HG03025 (cell line): ENCODE results near the gene THSD4.

ENCODE experiments used
- ATAC-seq: cut with Tn5 transposase; IDR thresholded peaks from one replicate; pipeline ENCODE4 v1.9.1; 2021; ENCODE audit warnings: mild to moderate bottlenecking, moderate library complexity; ENCODE audit not compliant: unreplicated experiment, low FRiP score

The THSD4 gene

DNA sequence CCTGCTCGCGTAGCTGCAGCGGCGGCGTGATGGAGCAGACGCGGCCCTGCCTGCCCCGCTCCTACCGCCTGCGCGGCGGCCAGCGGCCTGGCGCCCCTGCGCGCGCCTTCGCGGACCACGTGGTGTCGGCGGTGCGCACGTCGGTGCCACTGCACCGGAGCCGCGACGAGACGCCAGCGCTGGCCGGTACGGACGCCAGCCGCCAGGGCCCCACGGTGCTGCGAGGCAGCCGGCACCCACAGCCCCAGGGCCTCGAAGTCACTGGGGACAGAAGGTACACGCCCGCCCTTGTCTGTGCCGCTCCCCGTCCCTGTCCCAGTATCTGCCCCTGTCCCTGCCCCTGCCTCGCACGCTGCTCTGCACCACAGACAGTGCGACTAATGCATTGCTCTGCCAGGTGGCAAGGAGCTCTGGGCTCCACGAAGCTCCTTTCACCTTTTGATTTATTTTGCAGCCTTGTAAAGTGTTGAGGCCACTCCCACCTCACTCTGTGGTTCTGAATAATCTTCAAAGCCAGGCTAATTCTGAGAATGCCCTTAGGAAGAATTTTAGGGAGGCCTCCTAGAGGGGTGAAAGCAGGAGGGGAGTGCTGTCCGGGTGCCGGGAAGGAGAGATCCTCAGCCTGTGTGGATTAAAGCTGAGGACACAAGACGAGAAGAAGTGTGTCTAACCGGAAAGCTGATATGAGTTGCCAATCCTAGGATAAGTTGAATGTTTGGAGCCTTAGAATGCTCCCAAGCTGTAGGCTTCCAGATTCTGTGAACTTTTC is 100.0 kb downstream of the THSD4 start:
- no peak for ATAC-seq

DNA sequence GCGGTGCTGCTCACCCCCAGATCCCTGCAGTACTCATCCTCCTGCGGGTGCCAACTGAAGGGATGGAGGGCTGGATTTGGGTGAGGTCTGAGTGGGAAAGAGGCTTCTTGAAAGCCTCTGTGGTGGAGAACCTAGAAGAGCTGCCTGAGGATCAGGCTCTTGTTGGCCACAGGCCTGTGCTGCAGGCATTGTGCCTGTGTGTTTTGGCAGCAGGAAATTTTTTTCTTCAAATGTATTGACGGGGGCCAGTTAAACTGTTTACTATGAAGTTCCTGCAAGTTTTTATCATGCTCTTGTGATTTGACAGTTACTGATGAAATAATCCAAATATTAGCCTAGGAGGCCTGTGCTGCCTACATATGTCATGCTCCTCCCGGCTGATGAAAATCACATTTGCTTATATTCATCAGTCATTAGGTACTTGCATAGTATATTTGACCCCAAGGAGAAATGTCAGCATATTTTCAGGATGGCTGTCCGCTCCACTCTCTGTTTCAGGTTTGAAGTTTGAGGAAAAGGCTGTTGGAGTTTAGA is 103.1 kb downstream of the THSD4 start:
- ATAC-seq, result no peak

DNA sequence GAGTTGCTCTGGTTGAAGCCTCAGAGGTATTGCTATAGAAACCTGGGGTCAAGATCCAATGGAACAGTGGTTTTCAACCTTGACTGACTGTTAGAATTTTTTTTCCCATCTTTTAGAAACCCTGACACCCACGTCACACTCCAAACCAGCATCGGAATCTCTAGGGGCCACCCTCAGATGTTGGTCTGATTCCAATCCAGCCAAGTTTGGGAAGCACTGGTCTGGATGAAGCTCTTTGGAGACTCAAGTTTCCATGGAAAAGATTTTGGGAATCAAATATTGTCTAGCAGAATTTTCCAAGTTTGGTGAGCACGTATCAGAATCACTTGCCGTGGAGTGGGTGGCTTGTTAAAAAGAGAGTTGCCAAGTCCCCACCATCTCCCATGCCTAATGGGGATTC is 103.8 kb downstream of the THSD4 start:
- ATAC-seq, result no peak

DNA sequence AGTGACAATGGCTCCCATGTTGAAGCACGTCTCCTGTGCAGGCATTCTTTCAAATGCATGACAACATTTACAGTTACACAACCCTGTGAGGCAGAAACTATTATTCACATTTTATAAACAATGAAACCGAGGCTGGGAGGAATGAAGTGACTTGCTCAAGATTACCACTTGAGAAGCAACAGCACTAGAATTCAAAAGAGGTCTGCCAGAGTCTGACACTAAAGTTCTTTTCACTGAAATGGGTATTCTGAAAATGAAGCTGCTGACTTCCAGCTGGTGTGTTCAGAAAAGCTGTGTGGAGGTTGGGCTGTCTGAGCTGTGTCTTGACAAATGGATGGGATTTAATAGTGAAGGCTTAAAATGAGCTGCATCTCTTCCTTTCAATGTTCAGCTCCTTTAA is 104.4 kb downstream of the THSD4 start:
- ATAC-seq, result no peak

DNA sequence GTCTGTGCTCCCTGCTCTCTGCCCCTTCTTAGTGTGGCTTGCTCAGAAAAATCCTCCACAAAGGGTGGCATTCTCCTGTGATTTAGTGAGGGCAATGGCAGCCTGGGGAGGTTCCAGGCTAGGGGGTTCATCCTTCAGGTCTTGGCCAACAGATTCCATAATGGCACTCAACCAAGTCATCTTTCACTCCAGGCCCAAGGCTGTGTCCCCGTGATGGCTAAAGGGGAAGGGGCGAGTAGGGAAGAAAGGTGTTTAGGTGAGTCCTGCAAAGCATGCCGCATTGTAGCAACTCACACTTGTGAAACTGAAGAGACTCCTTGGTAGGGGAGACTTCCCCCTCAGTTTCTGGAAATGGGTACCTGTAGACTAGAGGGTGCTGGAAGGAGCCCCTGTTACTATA is 105.6 kb downstream of the THSD4 start:
- ATAC-seq, result no peak

DNA sequence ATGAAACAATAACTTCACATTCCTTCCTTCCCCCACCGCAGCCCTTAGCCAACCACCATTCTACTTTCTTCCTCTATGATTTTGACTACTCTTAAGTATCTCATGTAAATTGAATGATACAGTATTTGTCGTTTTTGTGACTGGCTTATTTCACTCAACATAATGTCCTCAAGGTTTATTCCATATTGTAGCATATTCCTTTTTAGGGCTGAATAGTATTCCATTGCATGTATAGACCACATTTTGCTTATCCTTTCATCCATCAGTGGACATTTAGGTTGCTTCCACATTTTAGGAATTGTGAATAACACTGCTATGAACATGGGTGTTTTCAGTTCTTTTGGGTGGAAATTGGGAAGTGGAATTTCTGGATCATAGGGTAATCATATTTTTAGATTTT is 106.1 kb downstream of the THSD4 start:
- ATAC-seq, result no peak

DNA sequence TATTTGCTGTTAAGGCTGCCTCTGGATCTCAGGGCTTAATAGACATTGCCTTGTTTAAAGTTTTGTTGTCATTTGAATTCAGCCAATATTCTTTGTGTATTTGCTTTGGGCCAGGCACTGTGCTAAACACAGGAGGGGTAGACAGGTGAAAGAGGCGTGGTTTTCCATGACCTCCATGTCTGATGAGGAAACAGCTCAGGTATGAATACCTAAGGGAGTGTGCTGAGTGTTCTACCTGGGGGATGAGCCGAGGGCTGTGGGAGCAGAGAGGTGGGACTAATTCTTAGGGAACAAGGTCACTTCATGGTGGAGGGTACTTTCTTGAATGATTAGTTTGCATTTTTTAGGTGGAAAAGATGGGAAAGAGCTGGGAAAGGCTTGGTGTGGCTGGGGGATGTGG is 108.2 kb downstream of the THSD4 start:
- ATAC-seq, result no peak

DNA sequence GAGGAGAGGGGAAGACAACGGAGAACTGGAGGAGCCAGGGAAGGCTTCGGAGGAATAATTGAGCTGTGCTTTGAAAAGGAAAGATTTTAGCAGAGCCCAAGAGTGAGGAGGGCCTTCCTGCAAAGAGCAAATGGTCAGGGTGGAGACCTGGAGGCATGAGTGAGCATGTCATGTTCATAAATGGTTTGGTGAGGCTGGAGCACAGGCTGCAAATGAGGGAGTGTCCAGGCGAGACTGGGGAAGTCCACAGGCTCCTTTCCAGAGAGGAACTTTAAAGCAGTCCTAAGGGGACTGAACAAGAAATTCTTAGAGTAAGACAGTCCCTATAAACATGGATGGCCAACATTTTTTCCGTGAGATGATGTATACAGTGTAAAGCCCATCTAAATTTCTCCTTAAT is 108.8 kb downstream of the THSD4 start:
- ATAC-seq, result no peak

DNA sequence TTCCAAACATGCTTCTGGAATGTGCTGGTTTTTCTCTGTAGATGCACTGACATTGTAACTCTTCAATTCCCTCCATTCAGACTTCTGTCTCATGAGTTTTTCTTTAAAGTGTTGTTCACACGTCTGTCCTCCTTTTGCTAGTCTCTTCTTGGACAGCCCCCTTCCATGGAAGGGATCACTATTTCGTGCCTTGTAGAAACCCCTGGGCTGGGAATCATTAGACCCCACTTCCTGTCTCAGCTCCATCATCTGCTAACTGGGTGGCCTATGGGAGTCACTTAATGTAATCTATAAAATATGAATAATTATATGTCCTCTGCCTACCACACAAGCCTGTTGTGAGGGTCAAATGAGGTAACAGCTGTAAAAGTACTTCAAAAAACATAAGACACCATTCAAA is 110.6 kb downstream of the THSD4 start:
- no peak for ATAC-seq

DNA sequence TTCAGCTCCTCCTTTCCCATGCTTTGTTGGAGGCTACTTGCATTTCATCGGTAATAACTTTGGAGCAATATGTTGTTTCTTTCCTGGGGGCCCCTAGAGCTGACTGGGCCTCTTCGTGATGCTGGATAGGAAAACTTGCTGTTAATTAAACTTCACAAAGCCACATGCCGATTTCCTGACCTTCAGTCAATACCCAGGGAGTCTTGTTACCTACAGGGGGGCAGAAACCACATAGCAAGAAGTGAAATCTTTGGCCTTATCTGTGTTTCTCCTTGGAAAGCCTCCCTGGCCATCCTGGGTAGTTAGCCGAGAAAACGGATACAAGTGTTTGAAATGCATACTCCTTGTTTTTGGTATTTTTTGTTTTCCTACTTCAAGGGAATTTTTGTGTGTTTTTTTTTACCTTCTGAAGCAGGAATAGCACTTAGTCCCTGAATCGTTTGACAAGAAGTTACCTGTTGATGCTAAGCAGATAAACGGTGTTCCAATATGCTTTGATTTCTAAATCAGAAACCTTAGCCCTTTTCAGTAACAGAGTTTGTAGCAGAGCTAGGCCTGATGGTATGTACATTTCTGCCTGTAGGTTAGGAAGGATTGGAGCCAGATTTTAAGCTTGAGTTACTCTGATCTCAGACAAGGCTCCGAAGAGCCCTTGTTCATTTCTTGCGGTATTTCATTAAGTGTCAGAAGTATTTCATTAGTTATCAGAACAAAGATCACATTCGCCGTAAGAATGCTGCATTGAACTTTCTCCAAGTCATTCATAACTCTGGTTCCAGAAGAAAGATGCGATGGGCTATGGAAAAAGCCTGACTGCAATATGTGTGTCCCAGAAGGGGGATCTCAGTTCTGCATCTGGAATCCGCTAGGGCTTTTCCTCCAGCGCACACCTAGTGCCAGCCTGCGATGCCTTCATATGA is 111.5 kb downstream of the THSD4 start:
- no peak for ATAC-seq

DNA sequence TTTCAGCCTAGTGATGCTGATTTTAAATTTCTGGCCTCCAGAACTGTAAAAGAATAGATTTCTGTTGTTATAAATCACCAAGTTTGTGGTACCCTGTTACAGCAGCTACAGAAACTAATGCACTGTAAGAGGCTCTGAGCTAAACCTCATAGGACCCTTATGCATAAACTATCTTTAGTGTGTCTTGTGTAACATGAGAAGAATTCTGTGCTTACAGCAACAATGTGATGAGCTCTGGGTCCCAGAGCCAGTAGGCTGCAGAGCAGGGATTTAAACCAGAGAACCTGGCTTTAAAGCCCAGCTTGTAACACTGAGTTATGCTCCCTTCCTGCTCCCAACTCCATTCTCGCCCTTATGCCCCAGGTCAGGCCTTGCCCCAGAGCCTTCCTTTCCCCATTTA is 113.1 kb downstream of the THSD4 start:
- no peak for ATAC-seq

DNA sequence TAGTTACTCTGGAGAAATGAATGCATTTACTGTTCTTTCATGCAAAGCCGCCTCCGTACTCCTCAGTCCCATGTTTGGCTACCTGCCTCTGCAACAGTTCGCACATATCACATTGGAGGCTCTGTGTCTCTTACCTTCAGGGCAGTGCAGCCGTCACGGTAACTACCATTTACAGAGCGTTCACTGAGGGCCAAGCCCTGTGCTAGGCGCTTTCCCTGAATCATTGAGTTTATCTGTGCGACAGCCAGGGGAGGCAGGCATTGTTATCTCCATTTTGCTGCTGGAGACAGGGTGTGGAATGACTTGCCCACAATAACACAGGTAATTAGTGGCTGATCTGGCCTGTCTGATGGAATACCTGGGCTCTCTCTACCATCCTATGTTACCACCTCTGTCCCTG is 115.0 kb downstream of the THSD4 start:
- ATAC-seq, result no peak

DNA sequence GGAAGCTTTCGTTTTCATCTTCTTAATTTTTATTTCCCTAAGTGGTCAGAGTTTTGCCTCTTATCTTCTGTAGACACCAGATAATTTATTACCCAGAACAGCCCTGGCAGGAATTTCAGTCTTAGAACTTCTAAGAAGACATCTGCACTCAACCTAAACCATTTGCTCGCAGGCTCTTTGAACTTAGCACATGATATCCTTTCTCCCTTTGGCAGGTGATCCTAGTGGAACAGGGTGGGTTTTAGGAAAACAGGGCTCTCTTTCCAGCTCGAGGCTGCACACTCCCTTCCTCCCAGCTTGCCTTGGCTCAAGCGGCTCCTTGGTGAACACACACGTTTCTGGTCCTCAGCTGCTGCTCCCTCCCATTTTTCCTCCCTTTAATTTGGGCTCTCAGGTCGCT is 116.5 kb downstream of the THSD4 start:
- no peak for ATAC-seq

DNA sequence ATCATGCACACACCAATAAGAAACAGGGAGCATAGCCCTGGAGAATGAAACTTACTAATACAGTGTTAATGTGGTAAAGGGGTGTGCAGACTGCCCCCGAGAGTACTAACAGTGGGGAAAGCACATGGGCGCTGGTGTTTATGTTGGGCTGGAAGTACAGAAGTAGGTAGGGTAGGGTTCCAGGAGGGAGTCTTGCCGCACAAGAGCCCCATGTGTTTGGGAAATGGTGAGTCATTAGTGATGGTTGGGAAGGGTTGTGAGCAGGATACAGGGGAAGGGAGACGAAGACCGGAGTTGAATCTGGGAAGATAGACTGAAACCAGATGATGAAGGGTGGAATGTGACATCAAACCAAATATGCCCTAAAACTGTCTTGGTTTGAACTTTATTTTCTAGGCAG is 117.1 kb downstream of the THSD4 start:
- no peak for ATAC-seq

DNA sequence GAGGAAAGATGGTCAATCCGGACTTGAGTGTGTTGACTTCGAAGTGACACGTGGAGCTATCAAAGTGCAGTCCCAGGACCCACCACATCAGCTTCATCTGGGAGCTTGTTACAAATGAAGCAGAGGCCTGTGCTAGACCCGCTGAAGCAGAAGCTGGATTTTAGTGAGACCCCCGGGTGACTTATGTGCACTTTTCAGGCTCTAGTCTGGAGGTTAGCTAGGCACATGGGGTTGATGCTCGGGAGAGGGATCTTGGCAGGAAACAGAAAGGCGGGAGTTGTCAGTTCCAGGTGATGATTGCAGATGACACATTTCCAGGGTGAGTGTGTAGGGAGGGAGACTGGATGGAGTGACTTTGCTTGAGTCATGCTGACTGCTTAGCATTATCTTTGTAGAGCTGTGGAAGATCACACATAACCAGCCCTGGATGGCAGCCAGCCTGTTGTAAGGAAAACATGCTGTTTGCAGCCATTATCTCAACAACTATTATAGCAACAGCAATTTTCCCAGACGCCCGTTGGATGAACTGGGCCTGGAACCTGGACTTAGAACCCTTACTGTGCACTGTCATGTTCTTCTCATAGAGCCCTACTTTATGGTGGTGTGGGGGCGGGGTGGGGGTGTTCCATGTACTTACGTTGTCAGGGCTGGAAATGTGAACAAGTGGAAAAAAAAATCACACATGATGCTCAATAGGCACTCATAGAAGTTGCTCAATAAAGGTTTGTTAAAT is 122.4 kb downstream of the THSD4 start:
- ATAC-seq, result no peak

DNA sequence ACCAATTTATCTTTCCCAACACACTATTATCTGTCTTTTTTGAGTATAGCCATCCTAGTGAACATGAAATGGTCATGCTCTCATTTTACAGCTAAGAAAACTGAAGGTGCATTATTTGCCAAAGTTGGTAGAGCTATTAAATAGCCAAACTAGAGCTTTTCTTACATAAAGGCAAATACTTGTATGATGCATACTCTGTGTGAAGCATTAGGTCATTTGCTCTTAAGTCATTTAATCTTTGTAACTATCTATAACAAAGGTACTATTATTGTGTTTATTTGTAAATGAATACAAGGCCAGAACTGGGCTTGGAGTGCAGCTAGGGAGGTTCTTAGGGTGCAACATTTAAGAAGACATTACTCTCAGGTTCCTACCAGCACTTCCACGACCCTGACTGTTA is 123.7 kb downstream of the THSD4 start:
- no peak for ATAC-seq

DNA sequence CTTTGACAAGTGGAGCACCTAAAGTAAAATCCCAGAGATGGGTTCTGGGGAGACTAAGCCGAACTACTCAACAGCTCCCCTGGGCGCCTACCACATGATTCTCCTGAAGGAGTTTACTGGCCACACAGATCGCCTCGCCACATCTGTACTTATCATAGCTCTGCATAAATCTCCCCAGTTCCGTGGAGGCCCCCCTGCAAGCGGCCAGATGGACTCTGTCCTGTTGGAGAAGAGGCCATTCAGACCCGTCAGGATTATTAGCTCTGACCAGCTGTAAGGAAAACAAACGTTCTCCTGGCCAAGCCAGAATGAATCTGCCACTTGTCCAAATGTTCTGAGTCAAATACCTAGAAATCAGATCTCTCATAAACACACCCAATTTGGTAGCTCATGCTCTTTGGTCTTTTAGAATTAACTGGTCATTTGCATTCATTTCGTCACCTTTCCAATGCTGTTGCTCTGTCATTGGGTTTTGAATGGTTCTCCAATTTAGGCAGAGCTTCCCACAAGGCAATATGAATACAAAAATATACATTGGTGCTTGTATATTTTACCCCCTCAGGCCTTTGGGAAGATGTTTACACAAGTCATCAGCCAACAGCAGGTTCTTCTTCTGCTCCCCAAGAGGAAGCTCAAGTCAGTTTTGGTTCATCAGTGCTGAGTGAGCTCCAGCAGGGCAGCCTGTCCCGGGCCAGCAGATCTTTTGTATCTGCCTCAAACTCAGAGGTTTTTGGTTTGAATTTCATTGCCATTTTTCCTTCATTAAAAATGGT is 124.5 kb downstream of the THSD4 start:
- no peak for ATAC-seq

DNA sequence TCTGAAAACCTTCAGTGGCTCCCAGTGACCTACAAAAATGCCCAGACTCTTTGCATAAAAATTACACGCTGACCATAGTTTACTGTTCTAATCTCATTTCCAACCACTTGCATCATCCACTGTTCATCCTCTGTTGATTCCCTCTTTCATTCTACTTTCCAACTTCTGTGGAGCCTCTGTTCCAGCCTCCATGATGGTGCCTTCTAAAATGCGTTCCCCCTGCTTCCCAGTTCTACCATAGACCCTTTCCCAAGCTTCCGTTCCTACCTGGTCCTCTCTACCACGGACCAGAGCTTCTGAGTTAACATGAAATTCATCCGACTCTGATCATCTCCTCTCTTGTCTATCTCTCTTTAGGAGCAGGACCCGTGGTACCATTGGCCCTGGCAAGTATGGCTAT is 127.0 kb downstream of the THSD4 start:
- no peak for ATAC-seq

DNA sequence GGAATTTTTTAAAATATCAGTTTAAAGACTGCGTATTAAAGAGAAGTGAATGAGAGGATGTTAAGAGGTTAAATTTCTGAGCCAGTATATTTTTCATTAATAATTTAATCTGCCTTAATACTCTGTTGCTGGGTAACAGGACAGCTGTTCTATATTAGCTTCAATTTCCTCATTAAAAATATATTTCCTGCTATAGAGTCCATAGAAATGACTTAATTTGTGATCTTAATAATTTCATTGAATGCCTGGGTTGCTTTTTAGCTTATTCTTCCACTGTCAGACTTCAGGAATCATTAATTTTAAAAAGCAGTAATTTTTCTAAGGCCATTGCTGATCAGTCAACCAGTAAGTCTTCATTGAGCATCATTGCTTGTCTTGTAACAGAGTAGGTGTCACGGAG is 129.0 kb downstream of the THSD4 start:
- ATAC-seq, result no peak

DNA sequence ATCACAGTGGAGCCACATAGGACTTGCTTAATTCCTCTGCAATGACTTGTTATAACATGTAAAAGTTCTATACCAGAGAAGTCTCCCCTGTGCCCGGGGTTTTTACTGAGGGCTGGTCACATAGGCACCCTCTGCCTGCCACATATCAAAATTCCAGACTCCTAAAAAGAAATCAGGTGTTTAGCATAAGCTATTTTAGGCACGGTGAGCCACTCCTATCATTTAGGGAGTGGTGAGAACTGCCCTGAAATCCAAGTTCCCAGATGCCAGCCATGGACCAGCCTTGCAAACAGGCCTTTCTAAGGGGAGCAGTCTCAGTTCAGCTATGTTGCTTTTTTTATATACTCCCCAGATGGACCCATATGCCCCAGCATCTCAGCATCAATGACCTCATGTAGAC is 130.3 kb downstream of the THSD4 start:
- ATAC-seq, result no peak
